Transverse colon (tissue), 4 donors: ENCODE data around the gene ZNF414.

Source experiments
- EP300 ChIP-seq: sonication (generic); formaldehyde crosslinking; IDR thresholded peaks from one replicate; pipeline ENCODE4 v1.6.1; 2017; ENCODE audit warnings: antibody characterized with exemption, low read depth
- POLR2A ChIP-seq: fragments of 450-650 bp; IDR thresholded peaks from one replicate; pipeline ENCODE4 v1.6.1; 2016; ENCODE audit warnings: antibody characterized with exemption, mild to moderate bottlenecking, moderate library complexity
- POLR2AphosphoS5 ChIP-seq, 3 donors: sonication (generic); formaldehyde crosslinking; IDR thresholded peaks; one replicate each; pipeline ENCODE4 v1.6.1; 2016; ENCODE audit warnings: antibody characterized with exemption in 3 of 3
- TF ChIP-seq, protein P1 (sequence below), 5 experiments: fragments of 200-600 bp in 3 of 5; fragments of 450-650 bp in 2 of 5; sonication (generic) in 3 of 5; IDR thresholded peaks; 1 replicate in 2 of 5; 2 replicates in 3 of 5; pipeline ENCODE4 v1.5.1; 2016 to 2017; ENCODE audit warnings: antibody characterized with exemption in 5 of 5, inconsistent platforms in 3 of 5, mild to moderate bottlenecking in 2 of 5, moderate library complexity in 1 of 5

DNA sequence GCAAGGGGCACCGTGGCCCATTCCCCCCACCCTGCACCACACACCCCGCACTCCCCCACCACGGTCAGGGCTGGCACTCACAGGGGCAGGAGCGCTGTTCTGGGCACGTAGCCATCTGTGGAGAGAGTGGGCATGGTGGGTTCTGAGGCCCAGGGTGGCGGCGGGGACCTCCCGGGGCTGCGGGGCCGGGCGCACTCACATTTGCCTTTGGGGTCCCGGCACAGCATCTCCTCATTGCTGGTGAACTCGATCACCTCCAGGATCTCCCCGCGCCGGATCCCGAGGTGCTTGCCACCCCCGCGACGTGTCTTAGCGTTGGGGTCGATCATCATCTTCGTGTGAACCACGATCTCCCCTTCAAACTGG, 23.6 kb downstream of the ZNF414 start:
- no peak for TF ChIP-seq POLR2AphosphoS5 (IDR thresholded peaks at IDR 0.05)
- no peak for TF ChIP-seq POLR2A
- TF ChIP-seq EP300: no peak
- TF ChIP-seq, protein P1, sequence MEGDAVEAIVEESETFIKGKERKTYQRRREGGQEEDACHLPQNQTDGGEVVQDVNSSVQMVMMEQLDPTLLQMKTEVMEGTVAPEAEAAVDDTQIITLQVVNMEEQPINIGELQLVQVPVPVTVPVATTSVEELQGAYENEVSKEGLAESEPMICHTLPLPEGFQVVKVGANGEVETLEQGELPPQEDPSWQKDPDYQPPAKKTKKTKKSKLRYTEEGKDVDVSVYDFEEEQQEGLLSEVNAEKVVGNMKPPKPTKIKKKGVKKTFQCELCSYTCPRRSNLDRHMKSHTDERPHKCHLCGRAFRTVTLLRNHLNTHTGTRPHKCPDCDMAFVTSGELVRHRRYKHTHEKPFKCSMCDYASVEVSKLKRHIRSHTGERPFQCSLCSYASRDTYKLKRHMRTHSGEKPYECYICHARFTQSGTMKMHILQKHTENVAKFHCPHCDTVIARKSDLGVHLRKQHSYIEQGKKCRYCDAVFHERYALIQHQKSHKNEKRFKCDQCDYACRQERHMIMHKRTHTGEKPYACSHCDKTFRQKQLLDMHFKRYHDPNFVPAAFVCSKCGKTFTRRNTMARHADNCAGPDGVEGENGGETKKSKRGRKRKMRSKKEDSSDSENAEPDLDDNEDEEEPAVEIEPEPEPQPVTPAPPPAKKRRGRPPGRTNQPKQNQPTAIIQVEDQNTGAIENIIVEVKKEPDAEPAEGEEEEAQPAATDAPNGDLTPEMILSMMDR (IDR thresholded peaks at IDR 0.05): no peak
